Stimulated activated CD4-positive, alpha-beta T cell treated with anti-CD3 and anti-CD28 coated beads, Interleukin-4, amount 100 ng/mL, for 24 hours (primary cell): Measurements from ENCODE around the gene OTOG.
A peak's percentile ranks its signal among the peaks of the same experiment; 100 is the strongest.

Experiments
- DNase-seq: peaks from one replicate; pipeline ENCODE4 v3.0.0-alpha.2; 2020

Gene OTOG

GRCh38 chr11:17518366-17518765 is 28.7 kb upstream of the OTOG start:
- DNase-seq: no peak

GRCh38 chr11:17519061-17519885 is 27.8 kb upstream of the OTOG start:
- no peak for DNase-seq

- DNase-seq: no peak
Observed at GRCh38 chr11:17521106-17521900, 25.8 kb upstream of the OTOG start.

GRCh38 chr11:17522655-17523054 is 24.4 kb upstream of the OTOG start:
- DNase-seq: no peak

- no peak for DNase-seq
Observed at GRCh38 chr11:17524221-17524620, 22.8 kb upstream of the OTOG start.

- DNase-seq: no peak
Observed at GRCh38 chr11:17525570-17525969, 21.5 kb upstream of the OTOG start.

GRCh38 chr11:17526326-17526725 is 20.7 kb upstream of the OTOG start:
- no peak for DNase-seq

GRCh38 chr11:17526931-17527627 is 20.0 kb upstream of the OTOG start:
- DNase-seq: no peak

GRCh38 chr11:17527628-17527995 is 19.4 kb upstream of the OTOG start:
- DNase-seq: no peak

GRCh38 chr11:17528181-17528691 is 18.8 kb upstream of the OTOG start:
- DNase-seq: peak; percentile 47

GRCh38 chr11:17528906-17529843 is 17.9 kb upstream of the OTOG start:
- no peak for DNase-seq

- no peak for DNase-seq
Observed at GRCh38 chr11:17529844-17530185, 17.2 kb upstream of the OTOG start.

- DNase-seq: no peak
Observed at GRCh38 chr11:17531071-17531600, 15.9 kb upstream of the OTOG start.

- no peak for DNase-seq
Observed at GRCh38 chr11:17531636-17532113, 15.4 kb upstream of the OTOG start.

- DNase-seq: no peak
Observed at GRCh38 chr11:17532784-17533183, 14.3 kb upstream of the OTOG start.

- DNase-seq: no peak
Observed at GRCh38 chr11:17533341-17533740, 13.7 kb upstream of the OTOG start.

- no peak for DNase-seq
Observed at GRCh38 chr11:17533778-17534415, 13.2 kb upstream of the OTOG start.

GRCh38 chr11:17535488-17535887 is 11.6 kb upstream of the OTOG start:
- DNase-seq: no peak

- DNase-seq: no peak
Observed at GRCh38 chr11:17537261-17537660, 9.8 kb upstream of the OTOG start.

- no peak for DNase-seq
Observed at GRCh38 chr11:17538054-17538453, 9.0 kb upstream of the OTOG start.

- DNase-seq: no peak
Observed at GRCh38 chr11:17538731-17539130, 8.3 kb upstream of the OTOG start.
